Amniotic stem cell (primary cell): Measurements from ENCODE around the gene RBP7.
"Not testable (repeated sequence)": the region's sequence is repeated elsewhere in the genome, so short reads cannot be mapped to it uniquely, and the experiment has no call there.

ENCODE experiments used
- DNase-seq: peaks from one replicate; lab custom pipeline; 2025; lab: John Stamatoyannopoulos, UW

Gene RBP7

DNA sequence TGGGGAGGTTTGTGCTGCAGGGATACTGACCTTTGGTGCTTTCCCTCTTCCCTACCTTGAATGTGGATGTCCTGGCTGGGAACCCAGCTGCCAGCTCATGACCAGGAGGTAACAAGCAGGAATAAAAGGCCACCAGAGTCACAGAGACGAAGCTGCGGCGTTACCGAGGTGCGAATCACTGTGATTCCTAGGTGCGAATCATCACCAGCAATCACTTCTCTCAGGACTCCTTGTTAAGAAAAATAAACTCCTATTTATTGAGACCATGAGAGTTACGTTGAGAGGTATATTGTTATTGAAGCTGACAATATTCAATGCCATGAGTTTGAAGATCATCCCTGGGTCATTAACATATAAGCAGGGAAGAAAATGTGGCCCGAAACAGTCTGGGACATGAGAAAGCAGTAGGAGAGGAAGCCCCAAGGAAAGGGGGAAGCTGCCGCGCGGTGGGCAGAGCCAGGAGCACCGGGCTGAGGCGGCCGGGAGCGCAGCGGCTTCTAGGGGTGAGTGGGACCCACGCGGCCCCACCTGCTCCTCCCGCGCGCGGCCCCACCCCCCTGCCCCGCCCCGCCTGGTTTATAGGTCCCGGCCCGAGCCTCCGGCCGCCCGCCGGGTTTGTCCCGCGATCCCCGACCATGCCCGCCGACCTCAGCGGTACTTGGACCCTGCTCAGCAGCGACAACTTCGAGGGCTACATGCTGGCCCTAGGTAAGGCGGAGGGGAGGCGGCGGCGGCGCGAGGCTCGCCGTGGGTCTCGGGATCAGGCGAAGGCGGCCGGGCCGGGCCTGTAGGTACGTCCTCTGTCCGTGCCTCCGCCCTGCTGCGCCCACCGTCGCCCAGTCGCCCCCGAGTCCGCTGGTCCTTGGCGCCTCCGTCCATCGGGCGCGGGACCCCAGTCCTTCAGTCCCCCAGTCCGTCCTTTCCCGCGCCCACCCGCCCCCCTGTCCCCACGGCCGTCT, at the start of gene RBP7:
RBP7 (plus strand) TSS at position 605 of the 959 bp plus-strand sequence; CDS start at position 636, 31 bp downstream.
- DNase-seq: no peak

- no peak for DNase-seq
Measured at GRCh38 chr1:9957726-9958125, 39.3 kb upstream of the RBP7 start.

DNA sequence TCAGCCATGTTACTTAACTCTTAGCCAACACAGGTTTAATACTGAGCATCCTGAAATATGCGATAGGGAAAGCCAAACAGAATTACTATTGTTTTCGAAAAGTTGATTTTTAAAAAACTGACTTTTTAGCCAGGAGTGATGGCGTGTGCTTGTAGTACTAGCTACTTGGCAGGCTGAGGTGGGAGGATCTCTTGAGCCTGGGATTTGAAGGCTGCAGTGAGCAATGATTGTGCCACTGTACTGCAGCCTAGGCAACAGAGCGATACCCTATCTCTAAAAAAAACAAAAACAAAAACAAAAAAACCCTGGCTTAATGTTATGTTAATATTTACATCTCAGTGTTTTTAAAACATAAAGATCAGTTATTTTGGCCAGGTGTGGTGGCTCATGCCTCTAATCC, 37.0 kb upstream of the RBP7 start:
- DNase-seq: no peak

DNA sequence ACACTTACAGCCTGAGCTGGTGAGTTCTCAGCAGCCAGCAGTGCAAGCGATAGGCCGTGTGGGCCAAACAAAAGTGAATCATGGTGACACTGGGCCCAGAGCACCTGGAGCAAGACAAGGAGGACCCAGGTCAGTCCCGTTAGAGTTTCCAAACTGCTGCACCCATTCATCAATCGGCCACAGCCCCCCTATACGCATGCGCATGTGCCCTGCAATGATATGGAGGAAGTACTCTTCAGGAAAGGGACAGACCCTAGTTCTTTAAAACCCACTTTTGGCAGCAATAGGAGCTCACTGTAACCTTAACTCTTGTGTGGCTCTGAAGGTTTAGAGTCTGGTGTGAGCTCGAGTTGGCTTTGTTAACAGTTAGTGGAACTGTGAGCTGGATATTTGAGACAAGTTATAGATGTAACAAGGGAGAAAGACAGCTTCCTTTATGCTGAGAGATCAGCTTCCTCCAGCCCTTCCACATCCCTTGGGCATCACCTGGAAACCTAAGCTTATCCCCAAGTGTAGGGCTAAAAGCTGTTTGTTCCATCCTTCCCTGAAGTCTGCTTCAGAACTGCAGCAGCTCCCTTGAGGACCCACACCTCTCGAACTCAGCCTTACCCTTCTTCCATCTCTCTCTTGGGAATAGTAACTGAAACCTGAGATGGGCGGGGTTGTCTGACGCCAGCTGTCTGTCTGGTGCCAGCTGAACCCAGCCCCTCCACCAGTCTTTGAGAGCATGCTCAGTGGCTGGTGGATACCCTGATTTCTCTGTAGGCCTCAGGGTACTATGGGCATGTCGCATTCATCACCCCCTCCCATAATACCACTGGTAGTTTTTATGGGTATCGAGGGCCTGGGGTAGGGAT, 36.1 kb upstream of the RBP7 start:
- DNase-seq: no peak

GRCh38 chr1:9984253-9984652, 12.8 kb upstream of the RBP7 start:
- DNase-seq: no peak

DNA sequence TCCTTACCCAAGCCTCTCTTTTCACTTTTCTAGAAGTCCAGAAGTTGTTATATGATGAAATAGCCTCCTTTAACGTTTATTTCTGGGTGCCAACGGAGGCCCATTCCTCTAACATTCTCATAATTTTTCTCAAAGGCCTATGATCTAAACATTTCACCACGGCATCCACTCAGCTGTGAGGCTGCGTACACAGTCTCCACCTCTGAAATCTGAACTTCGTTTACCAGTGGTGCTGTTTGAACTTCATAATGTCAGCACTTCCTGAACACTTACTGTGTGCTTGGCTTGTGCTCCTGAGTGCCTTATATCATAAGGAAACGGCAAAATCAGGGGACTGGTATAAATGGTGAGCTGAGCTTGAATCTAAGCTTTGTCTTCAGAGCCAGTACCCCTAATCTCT, 12.0 kb upstream of the RBP7 start:
- no peak for DNase-seq

DNA sequence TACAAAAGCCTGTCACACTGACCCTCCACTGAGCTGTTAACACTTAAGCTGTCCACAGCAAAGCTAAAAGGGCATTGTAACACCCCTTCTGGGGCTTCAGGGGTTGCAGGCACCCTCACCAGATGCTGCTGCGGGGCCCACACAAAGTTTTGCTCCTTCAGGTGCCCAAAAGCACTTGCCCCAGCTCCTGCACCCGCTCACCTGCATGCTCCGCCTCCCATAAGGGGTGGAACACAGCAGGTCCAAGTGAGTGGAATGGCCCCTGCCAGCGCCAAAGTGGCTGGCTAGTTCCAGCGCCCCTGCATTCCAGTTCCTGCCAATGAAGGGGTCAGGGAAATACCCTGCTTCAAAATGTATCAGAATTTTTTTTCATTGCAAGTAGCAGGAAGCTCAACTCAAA, 7.3 kb upstream of the RBP7 start:
- no peak for DNase-seq

DNA sequence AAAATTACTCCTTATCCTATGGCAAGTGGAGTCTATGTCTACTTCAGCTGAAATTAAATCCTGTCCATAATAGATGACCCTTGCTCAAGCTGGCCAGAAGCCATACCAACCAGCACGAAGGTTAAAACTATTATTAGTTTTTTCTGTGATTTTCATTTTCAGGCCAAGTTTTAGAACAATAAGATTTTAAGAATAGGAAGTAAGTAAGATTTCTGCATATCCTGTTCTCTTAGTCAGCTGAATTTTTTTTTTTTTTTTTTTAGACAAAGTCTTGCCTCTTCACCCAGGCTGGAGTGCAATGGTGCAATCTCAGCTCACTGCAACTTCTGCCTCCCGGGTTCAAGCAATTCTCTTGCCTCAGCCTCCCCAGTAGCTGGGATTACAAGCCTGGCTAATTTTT, 6.1 kb upstream of the RBP7 start:
- no peak for DNase-seq

- no peak for DNase-seq
Measured at GRCh38 chr1:9992910-9993309, 4.1 kb upstream of the RBP7 start.

DNA sequence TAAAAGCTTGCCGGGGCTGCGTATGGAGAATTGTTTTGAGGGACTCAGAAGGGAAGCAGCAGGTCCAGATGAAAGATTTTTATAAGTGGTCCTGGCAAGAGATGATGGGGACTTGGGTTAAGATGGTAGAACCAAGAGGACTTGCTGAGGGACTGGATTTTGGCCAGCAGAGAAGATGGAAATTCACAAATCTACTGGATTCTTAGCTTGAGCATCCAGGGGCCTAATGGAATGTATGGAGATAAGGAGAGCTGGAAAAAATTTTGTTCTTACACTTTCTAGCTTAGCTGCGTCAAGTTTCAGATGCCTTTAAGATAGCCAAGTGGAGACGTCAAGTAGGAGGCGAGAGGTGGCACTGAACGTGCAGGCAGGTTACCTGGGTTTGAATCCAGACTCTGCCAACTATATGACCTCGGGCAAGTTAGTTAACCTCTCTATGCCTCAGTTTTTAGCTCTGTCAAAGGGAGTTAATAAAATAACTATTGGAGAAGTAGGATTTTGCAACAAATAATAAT, 3.4 kb upstream of the RBP7 start:
- DNase-seq: no peak

GRCh38 chr1:10001016-10001665, 4.1 kb downstream of the RBP7 start:
- DNase-seq: no peak

GRCh38 chr1:10005248-10005647, 8.2 kb downstream of the RBP7 start:
- DNase-seq: not testable (repeated sequence)

- no peak for DNase-seq
Measured at GRCh38 chr1:10007169-10007568, 10.1 kb downstream of the RBP7 start.

DNA sequence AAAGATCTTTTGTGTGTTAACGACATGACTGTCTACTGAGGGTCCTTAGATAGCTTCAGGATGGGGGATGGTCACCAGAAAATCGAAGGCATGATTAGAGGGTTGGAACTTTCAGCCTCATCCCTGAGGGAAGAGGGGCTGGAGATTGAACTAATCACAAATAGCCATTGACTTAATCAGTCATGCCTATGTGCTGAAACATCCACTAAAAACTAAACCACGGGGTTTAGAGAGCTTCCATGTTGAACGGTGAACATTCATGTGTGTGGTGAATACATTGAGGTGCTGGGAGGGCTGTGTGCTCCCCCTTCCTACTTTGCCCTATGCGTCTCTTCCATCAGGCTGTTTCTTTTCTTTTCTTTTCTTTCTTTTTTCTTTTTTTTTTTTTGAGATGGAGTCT, 17.0 kb downstream of the RBP7 start:
- DNase-seq: no peak

DNA sequence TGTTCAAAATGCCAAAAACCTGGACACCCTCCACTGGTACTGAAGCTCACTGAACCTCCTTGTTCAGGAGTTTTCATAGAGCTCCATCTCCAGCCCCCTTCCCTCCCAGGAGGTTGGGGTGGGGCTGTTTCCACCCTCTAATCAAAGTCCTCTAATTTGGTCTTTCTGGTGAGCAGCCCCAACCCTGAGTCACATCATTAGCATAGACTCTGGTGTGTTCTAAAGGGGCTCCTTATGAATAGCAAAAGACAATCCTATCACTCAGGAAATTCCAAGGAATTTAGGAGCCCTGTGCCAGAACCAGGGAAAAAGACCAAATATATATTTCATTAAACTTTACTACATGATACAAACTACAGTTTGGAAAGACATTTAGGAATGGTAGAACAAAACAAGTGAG, 22.5 kb downstream of the RBP7 start:
- DNase-seq: no peak

GRCh38 chr1:10020086-10020485, 23.1 kb downstream of the RBP7 start:
- DNase-seq: no peak

DNA sequence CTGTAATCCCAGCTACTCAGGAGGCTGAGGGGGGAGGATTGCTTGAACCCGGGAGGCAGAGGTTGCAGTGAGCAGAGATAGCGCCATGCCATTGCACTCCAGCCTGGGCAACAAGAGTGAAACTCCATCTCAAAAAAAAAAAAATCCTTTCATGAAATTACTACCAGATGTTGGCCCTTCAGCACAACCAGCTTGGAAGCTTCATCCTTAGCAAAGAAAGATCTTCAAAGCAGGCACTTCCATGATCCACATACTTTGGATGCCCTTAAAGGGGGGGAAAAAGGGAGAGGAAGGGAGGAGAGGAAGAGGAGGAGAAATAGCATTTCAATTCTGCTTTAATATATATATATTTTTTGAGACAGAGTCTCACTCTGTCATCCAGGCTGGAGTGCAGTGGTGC, 23.6 kb downstream of the RBP7 start:
- not testable (repeated sequence) for DNase-seq

DNA sequence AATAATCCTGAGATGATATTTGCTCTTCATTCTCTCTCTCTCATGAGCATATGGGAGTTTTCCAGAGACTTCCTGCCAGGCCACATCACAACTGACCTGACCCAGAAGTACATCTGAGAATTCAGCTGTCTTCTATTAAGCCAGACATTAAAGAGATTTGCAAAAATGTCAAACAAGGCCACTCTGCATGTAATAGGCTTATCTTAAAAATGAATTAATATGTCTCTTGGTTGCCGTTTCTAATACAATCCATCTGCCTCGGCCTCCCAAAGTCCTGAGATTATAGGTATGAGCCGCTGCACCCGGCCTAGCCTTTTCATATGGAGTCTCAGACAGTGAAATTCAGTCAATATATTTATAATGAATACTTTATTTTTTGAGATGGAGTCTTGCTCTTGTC, 25.0 kb downstream of the RBP7 start:
- DNase-seq: not testable (repeated sequence)

GRCh38 chr1:10022656-10023055, 25.6 kb downstream of the RBP7 start:
- DNase-seq: no peak

DNA sequence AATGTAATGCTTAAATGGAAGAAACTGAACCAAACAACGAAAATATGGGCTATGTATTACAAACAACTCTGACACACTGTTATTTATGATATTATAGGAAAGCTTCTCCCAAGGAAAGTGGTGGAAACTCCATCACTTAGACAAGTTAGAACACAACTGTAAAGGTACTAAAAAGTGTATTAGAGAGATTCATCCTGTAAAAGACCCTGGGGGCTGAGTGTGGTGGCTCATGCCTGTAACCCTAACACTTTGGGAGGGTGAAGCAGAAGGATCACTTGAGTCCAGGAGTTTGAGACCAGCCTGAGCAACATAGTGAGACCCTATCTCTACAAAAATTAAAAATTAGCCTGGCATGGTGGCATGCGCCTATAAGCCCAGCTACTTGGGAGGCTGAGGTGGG, 28.3 kb downstream of the RBP7 start:
- DNase-seq: no peak

DNA sequence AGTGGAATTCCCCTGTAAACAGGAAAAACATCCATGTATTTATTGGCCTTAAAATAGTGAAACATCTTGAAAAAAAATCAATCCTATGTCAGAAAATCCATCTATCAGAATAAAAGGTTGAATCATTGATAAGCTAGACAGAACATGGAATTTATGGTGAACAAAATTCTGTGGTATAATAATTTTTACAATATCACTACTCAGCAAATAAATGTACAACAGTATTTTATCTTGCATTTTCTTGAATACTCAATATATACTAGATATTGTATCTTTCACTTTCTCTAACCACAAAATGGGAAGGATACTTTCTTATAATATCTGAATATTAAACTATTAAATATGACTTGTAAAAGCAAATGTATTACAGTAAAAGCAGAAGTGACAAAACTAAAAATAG, 30.0 kb downstream of the RBP7 start:
- DNase-seq: no peak

GRCh38 chr1:10028956-10029500, 32.0 kb downstream of the RBP7 start:
- not testable (repeated sequence) for DNase-seq
